A549 (cell line): ENCODE data around the gene NGLY1. TPM values are rescaled to one million over a fixed set of nuclear protein-coding genes. Genes with fewer than 3 reads are reported as not detected.
A peak's percentile ranks its signal among the peaks of the same experiment; 100 is the strongest.

Source experiments
- ATAC-seq, 2 experiments: fragments of 200-7000 bp in 1 of 2; fragments of >200 bp in 1 of 2; cut with Nextera tagmentation in 1 of 2; cut with Tn5 transposase in 1 of 2; 3 replicates each; pipeline versions ENCODE4 v1.8.0 to v1.9.1; 2018 to 2020; ENCODE audit warnings: mild to moderate bottlenecking in 1 of 2, moderate library complexity in 1 of 2
- CTCF ChIA-PET: fragments of 300-600 bp; sonication (Branson Sonifier 250); formaldehyde crosslinking; extraction: SDS; loops from one replicate; lab custom pipeline; 2021; ENCODE audit warnings: antibody characterized with exemption, inconsistent platforms; lab: Yijun Ruan, JAX
- POLR2A ChIA-PET: fragments of 350-600 bp; formaldehyde crosslinking; extraction: SDS; loops from one replicate; lab custom pipeline; 2021; ENCODE audit warnings: antibody characterized with exemption, inconsistent platforms; lab: Yijun Ruan, JAX
- DNase-seq, 2 experiments: peaks; one replicate each; pipeline versions ENCODE4 v3.0.0 to v3.0.0-alpha.2; 2011 to 2016; ENCODE audit warnings: low read depth in 1 of 2, low spot score in 1 of 2
- FAIRE-seq: peaks from 2 replicates; lab custom pipeline; 2011; peaks lifted over from hg19 to GRCh38; lab: Jason Lieb, UNC
- H3K27ac ChIP-seq, 2 experiments: fragments of >200 bp; sonication (Bioruptor Twin); formaldehyde crosslinking; 3 replicates each; pipeline ENCODE4 v1.5.1; 2016 to 2017
- H3K4me1 ChIP-seq: fragments of >200 bp; sonication (Bioruptor Twin); formaldehyde crosslinking; 3 replicates; pipeline ENCODE4 v1.6.1; 2016
- H3K4me2 ChIP-seq: fragments of >200 bp; sonication (Bioruptor Twin); formaldehyde crosslinking; 3 replicates; pipeline ENCODE4 v1.6.1; 2016
- H3K4me3 ChIP-seq: fragments of >200 bp; sonication (Bioruptor Twin); formaldehyde crosslinking; 3 replicates; pipeline ENCODE4 v1.5.1; 2016
- H3K9me3 ChIP-seq: fragments of >200 bp; sonication (Bioruptor Twin); formaldehyde crosslinking; 3 replicates; pipeline ENCODE4 v1.6.1; 2016
- BHLHE40 ChIP-seq: IDR thresholded peaks from 2 replicates; pipeline ENCODE4 v1.6.1; 2012; ENCODE audit warnings: low read depth, low read length, inconsistent platforms
- CBX8 ChIP-seq: fragments of 200-600 bp; sonication (generic); IDR thresholded peaks from 2 replicates; pipeline ENCODE4 v1.6.1; 2016
- CEBPB ChIP-seq, 2 experiments: fragments of >200 bp in 1 of 2; sonication (Bioruptor Twin) in 1 of 2; formaldehyde crosslinking in 1 of 2; IDR thresholded peaks; 2 replicates each; pipeline ENCODE4 v1.6.1; 2012 to 2016
- CHD2 ChIP-seq: fragments of 150-350 bp; IDR thresholded peaks from 2 replicates; pipeline ENCODE4 v1.6.1; 2014; ENCODE audit warnings: low read length; ENCODE audit not compliant: partially characterized antibody
- E2F6 ChIP-seq: IDR thresholded peaks from 2 replicates; pipeline ENCODE4 v1.6.1; 2012; ENCODE audit warnings: low read depth, borderline replicate concordance
- EHMT2 ChIP-seq: fragments of 200-600 bp; sonication (generic); IDR thresholded peaks from 2 replicates; pipeline ENCODE4 v1.6.1; 2016; ENCODE audit warnings: antibody characterized with exemption, low read depth, mild to moderate bottlenecking, moderate library complexity
- EP300 ChIP-seq, 2 experiments: fragments of >200 bp; sonication (Bioruptor Twin); formaldehyde crosslinking; IDR thresholded peaks; 2 replicates in 1 of 2; 3 replicates in 1 of 2; pipeline ENCODE4 v1.6.1; 2016 to 2017
- FOSL2 ChIP-seq, 2 experiments: fragments of 450-650 bp in 1 of 2; fragments of >200 bp in 1 of 2; sonication (Bioruptor Twin) in 1 of 2; formaldehyde crosslinking; IDR thresholded peaks; 2 replicates each; pipeline versions ENCODE4 v1.5.0 to v1.6.1; 2016 to 2020; ENCODE audit warnings: mild to moderate bottlenecking in 1 of 2, moderate library complexity in 1 of 2
- FOXS1 ChIP-seq: fragments of 250-450 bp; sonication (Bioruptor Pico); IDR thresholded peaks from 2 replicates; pipeline ENCODE4 v1.5.0; 2020; ENCODE audit warnings: mild to moderate bottlenecking, moderate library complexity
- HDAC2 ChIP-seq: fragments of 200-600 bp; sonication (generic); IDR thresholded peaks from 2 replicates; pipeline ENCODE4 v1.6.1; 2016
- JUN ChIP-seq, 2 experiments: fragments of >200 bp; sonication (Bioruptor Twin); formaldehyde crosslinking; IDR thresholded peaks; 2 replicates in 1 of 2; 3 replicates in 1 of 2; pipeline ENCODE4 v1.6.1; 2016 to 2017
- MAFK ChIP-seq: fragments of 450-650 bp; IDR thresholded peaks from 2 replicates; pipeline ENCODE4 v1.6.1; 2014; ENCODE audit not compliant: partially characterized antibody
- MAX ChIP-seq: IDR thresholded peaks from 2 replicates; pipeline ENCODE4 v1.6.1; 2012
- MAZ ChIP-seq: fragments of 150-350 bp; IDR thresholded peaks from 2 replicates; pipeline ENCODE4 v1.6.1; 2014; ENCODE audit warnings: antibody characterized with exemption, low read depth, low read length, borderline replicate concordance
- PHF8 ChIP-seq: fragments of 200-600 bp; sonication (generic); IDR thresholded peaks from 2 replicates; pipeline ENCODE4 v1.6.1; 2016; ENCODE audit warnings: low read depth, mild to moderate bottlenecking, antibody characterized with exemption, moderate library complexity, borderline replicate concordance
- SMC3 ChIP-seq: fragments of >200 bp; sonication (Bioruptor Twin); formaldehyde crosslinking; IDR thresholded peaks from 3 replicates; pipeline ENCODE4 v1.6.1; 2018; ENCODE audit warnings: inconsistent platforms
- WGBS: methylation state at CpG from one replicate; pipeline ENCODE4 v1.1.6; 2017; ENCODE audit errors: missing lambda C conversion rate; 5-methylcytosine and 5-hydroxymethylcytosine counted together
- polyA plus RNA-seq, 4 experiments: library from polyadenylated mRNA; depleted of rRNA in 3 of 4; stranded (reverse); fragments of >200 nt; fragmentation: RNase III in 1 of 4; extraction: RNeasy Plus Mini Kit Qiagen cat#74134 plus additional on column Dnase treatment in 1 of 4; gene quantifications; 2 replicates in 3 of 4; 3 replicates in 1 of 4; pipeline ENCODE4 v1.2.3, GENCODE V29; 2011 to 2017
- TF ChIP-seq, protein P1 (sequence below): fragments of >200 bp; sonication (Bioruptor Twin); formaldehyde crosslinking; IDR thresholded peaks from 2 replicates; pipeline ENCODE4 v1.6.1; 2016
- TF ChIP-seq, protein P2 (sequence below): fragments of 250-450 bp; sonication (Bioruptor Pico); IDR thresholded peaks from 2 replicates; pipeline ENCODE4 v1.5.0; 2020; ENCODE audit warnings: low read depth, mild to moderate bottlenecking, moderate library complexity

NGLY1 gene
- polyA plus RNA-seq, 2 of the 4 experiments (the other 2 are of a cell fraction): 25.2 to 29.2 TPM

DNA sequence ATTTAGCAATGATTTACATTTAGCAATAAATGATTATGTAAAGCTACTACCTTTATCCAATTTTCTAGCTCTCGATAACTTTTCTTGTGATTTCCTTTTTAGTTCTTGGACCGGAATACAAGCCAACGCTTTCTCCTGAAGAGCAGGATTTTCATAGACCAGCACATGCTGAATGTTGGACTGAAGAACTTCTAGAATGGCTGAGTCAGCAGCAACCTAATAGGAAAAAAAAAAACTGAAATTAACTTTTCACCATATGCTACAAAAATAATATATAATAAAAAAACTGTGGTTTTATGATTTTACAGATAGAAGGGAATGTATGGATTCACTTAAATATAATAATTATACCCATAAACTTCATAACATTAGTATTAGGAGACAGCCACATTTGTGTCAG lies 32.2 kb downstream of the NGLY1 start:
- FAIRE-seq (no peak), DNase-seq (no peak), ATAC-seq (no peak)
- peaks cover 9% of the 10 kb centered on the region; the same call in 2 of the 3 replicates for H3K4me1 ChIP-seq
- no peaks in the 10 kb centered on the region for H3K9me3 ChIP-seq
- POLR2A ChIA-PET: no interaction called here
- CTCF ChIA-PET: no interaction called here
- TF ChIP-seq CHD2: no peak
- peak; percentile 76 for TF ChIP-seq MAFK
- TF ChIP-seq EP300 (IDR thresholded peaks at IDR 0.05): no peak
- TF ChIP-seq JUN (IDR thresholded peaks at IDR 0.05): no peak
- no peak for TF ChIP-seq BHLHE40
- TF ChIP-seq FOSL2 (IDR thresholded peaks at IDR 0.05): no peak
- no peak for TF ChIP-seq FOSL2 (CRISPR knock-in tag; IDR thresholded peaks at IDR 0.05)
- H3K4me2 ChIP-seq: no peak overlapping the region
- no peak overlapping the region for H3K4me3 ChIP-seq
- 93% methylated on average over 3 of the region's 3 CpGs for WGBS
- H3K27ac ChIP-seq: no peak overlapping the region

- CTCF ChIA-PET: no interaction called here
- FAIRE-seq (no peak), ATAC-seq (no peak), DNase-seq (no peak)
- H3K4me2 ChIP-seq: no peak overlapping the region
- TF ChIP-seq FOXS1 (no peak), SMC3 (no peak), CBX8 (no peak)
- H3K4me3 ChIP-seq: no peak overlapping the region
- no peaks in the 10 kb centered on the region for H3K9me3 ChIP-seq
- H3K27ac ChIP-seq: no peak overlapping the region
- POLR2A ChIA-PET: no interaction called here
- WGBS: 88% methylated on average over 6 of the region's 6 CpGs
- peaks cover 9% of the 10 kb centered on the region; the same call in 2 of the 3 replicates for H3K4me1 ChIP-seq
Measured at GRCh38 chr3:25749031-25749581, 34.1 kb downstream of the NGLY1 start.

DNA sequence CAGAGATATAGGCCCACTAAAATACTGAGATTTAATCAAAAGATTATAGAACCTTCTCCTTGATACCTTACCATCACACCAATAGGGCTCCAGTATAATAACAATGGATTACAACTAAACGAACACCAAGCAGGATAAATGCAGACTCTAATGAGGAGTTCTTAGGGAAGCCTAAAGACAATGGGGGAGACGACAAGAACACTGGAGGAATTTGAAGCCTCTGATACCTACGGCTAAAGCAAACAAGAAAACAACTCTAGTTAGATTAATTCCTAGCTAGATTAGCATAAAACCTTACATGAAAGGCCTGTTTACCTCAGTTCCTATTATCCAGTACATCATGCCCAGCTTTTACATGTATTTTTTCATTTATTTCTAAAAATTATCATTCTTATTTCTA lies 35.1 kb downstream of the NGLY1 start:
- H3K9me3 ChIP-seq: no peaks in the 10 kb centered on the region
- peaks cover 9% of the 10 kb centered on the region; the same call in 2 of the 3 replicates for H3K4me1 ChIP-seq
- ChIA-PET CTCF (interaction anchor here (0.7 to 1.3 kb wide), 2 partner anchors 10 to 101 kb away, joined by 3 read pairs; no protein-coding TSS in a partner anchor), POLR2A (no interaction called here)
- FAIRE-seq (no peak), ATAC-seq (no peak), DNase-seq (no peak)
- H3K4me2 ChIP-seq: no peak overlapping the region
- 84% methylated on average over 3 of the region's 3 CpGs for whole genome bisulfite sequencing
- no peak overlapping the region for H3K4me3 ChIP-seq
- no peak overlapping the region for H3K27ac ChIP-seq
- no peak for TF ChIP-seq EP300 (IDR thresholded peaks at IDR 0.05)
- TF ChIP-seq EHMT2: no peak
- TF ChIP-seq, protein P1, sequence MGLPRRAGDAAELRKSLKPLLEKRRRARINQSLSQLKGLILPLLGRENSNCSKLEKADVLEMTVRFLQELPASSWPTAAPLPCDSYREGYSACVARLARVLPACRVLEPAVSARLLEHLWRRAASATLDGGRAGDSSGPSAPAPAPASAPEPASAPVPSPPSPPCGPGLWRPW: no peak
- no peak for TF ChIP-seq FOXS1
- TF ChIP-seq CEBPB (IDR thresholded peaks at IDR 0.05): no peak
- TF ChIP-seq MAZ: no peak
- TF ChIP-seq JUN (IDR thresholded peaks at IDR 0.05): no peak
- TF ChIP-seq HDAC2: no peak
- TF ChIP-seq, protein P2, sequence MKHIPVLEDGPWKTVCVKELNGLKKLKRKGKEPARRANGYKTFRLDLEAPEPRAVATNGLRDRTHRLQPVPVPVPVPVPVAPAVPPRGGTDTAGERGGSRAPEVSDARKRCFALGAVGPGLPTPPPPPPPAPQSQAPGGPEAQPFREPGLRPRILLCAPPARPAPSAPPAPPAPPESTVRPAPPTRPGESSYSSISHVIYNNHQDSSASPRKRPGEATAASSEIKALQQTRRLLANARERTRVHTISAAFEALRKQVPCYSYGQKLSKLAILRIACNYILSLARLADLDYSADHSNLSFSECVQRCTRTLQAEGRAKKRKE (CRISPR knock-in tag): no peak
- no peak for TF ChIP-seq E2F6

DNA sequence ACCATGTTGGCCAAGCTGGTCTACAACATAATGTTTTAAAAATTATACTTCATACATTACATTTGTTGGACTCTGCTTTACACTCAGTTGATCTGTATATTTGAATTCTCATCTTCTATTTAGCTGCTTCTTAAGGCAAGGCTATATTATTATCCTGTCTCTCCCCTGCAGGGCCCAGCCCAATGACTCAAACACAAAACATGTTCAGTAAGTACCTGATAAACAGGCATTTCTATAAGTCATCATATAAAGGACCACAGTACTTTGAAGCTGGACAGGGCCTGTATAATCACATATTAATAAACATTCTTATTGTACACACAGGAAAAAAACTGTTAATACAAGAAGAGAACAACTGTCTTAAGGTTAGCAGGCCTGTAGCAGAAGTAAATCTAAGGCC lies 36.2 kb downstream of the NGLY1 start:
- no peak for FAIRE-seq
- Histone ChIP-seq H3K4me2 (no peak overlapping the region), H3K27ac (no peak overlapping the region), H3K4me3 (no peak overlapping the region)
- no peak for TF ChIP-seq MAX
- TF ChIP-seq PHF8: no peak
- TF ChIP-seq, all 56 proteins: peak for 0
- H3K9me3 ChIP-seq: no peaks in the 10 kb centered on the region
- DNase-seq: no peak
- ATAC-seq: no peak
- ChIA-PET POLR2A (no interaction called here), CTCF (interaction anchor here (1.3 kb wide), 1 partner anchor 11 kb away, joined by 3 read pairs; no protein-coding TSS in a partner anchor)
- H3K4me1 ChIP-seq: 0 out of 3 replicates have a peak, but pooled peaks cover 3% of the 10 kb centered on the region
